Measurements from ENCODE around the gene CLIC4. TPM values are rescaled to one million over a fixed set of nuclear protein-coding genes. Genes with fewer than 3 reads are reported as not detected.

CLIC4 gene
- total RNA-seq, 1 experiment from 2014 or later: 230 TPM

DNA sequence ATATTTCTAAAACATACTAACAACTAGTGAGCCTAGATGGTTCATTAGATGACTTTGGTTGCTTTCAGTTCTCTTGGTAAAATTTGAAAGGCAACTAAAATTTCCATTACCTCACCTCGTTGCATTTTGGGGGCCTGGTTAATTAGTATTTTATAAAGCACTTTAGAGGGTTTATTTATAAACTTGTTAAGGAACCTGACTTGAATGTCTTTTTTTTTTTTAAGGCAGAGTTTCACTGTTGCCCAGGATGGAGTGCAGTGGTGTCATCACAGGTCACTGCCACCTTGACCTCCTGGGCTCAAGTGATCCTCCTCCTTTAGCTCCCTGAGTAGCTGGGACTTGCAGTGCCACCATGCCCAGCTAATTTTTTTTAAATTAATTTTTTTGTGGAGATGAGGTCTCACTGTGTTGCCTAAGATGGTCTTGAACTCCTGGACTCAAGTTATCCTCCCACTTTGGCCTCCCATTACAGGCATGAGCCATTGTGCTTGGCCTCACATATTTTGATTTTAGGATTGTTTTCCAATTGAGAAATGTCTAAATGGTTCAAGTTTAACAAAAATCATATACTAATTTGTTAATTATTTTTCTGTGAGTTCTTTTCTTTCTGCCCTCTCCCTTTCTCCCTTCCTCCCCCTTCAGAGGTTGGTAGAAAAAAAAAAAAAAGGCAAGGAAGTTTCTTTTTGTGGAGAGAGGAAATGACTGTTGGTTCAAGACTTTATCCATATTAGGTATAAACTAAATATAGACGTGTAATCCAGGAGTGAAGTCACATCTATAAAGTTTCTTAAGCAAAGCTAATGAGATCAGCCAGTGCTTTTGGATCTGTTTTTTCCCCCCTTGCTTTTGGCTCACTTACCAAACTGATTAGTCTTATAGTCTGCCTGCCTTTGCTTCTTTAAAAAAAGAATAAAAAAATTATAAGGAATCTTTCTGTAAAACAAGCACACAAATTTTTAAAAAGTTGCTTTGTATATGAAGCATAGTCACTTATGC lies 24.7 kb downstream of the CLIC4 start:
- H3T11ph ChIP-seq (ENCODE audit: low read length): no peak overlapping the region
- H2BK20ac ChIP-seq (ENCODE audit: low read depth, low read length, poor library complexity, severe bottlenecking): no peak overlapping the region
- no peak overlapping the region for H3K9ac ChIP-seq (ENCODE audit: extremely low read depth, insufficient read length, low read length)
- H2AK5ac ChIP-seq (ENCODE audit: insufficient read length, low read length): no peak overlapping the region
- no peak overlapping the region for H2AFZ ChIP-seq (ENCODE audit: low read length)
- H3K18ac ChIP-seq (ENCODE audit: insufficient read length, low read depth, low read length): no peak overlapping the region
- H2BK5ac ChIP-seq (ENCODE audit: insufficient read length, low read length): no peak overlapping the region
- no peak overlapping the region for H2BK120ac ChIP-seq (ENCODE audit: low read depth, low read length, poor library complexity, severe bottlenecking)
- Mint-ChIP-seq H3K4me1 (peaks cover 12 to 17% of the 10 kb centered on the region in 2 experiments), H3K27ac (peak overlapping the region in 1 of 3 experiments; percentile 64; a peak in 1 of 7 replicates), H3K36me3 (ENCODE audit: insufficient read depth in 1 of 3, low read depth in 3 of 3) (peaks cover 2 to 7% (median 5%) of the 10 kb centered on the region in 3 experiments; a peak in 4 of 7 replicates), H3K27me3 (ENCODE audit: low read depth) (no peaks in the 10 kb centered on the region), H3K9me3 (no peaks in the 10 kb centered on the region), H3K4me3 (no peak overlapping the region)
- H3K4me1 ChIP-seq (ENCODE audit: insufficient read depth, low read length): no peaks in the 10 kb centered on the region
- H4K5ac ChIP-seq (ENCODE audit: insufficient read length, low read depth, low read length): no peak overlapping the region
- H3K9me3 ChIP-seq (ENCODE audit: control insufficient read depth, low read depth, low read length): no peaks in the 10 kb centered on the region
- no peak overlapping the region for H3K27ac ChIP-seq (ENCODE audit: insufficient read length, low read depth, low read length)
- H3K14ac ChIP-seq (ENCODE audit: insufficient read depth, low read length): no peak overlapping the region
- H3K4ac ChIP-seq (ENCODE audit: low read depth, low read length): no peak overlapping the region
- H4K20me1 ChIP-seq (ENCODE audit: control insufficient read depth, insufficient read depth, insufficient read length): no peaks in the 10 kb centered on the region
- H4K8ac ChIP-seq (replicated peaks; ENCODE audit: insufficient read length, low read depth, low read length): no peak overlapping the region
- no peak overlapping the region for H3K56ac ChIP-seq (ENCODE audit: insufficient read length, low read depth, low read length)
- H3K23me2 ChIP-seq (ENCODE audit: insufficient read length, low read depth, low read length, poor library complexity, severe bottlenecking): no peaks in the 10 kb centered on the region
- H3K23ac ChIP-seq (ENCODE audit: insufficient read length, low read depth, low read length): no peak overlapping the region
- no peak overlapping the region for H2BK15ac ChIP-seq (ENCODE audit: low read depth, low read length)
- peaks cover 3% of the 10 kb centered on the region for H3K79me1 ChIP-seq (ENCODE audit: insufficient read depth, low read depth, low read length, poor library complexity, severe bottlenecking)
- no peaks in the 10 kb centered on the region for H3K27me3 ChIP-seq (ENCODE audit: insufficient read depth, low read length)
- no peak overlapping the region for H2BK12ac ChIP-seq (ENCODE audit: insufficient read length, low read depth, low read length)
- no peak for DNase-seq
- WGBS (ENCODE audit: extremely low coverage, insufficient read length, low lambda C conversion rate): no CpG with 5 or more reads among the region's 2 CpGs
- no peak overlapping the region for H4K91ac ChIP-seq (ENCODE audit: insufficient read length, low read depth, low read length)
- H3K79me2 ChIP-seq (ENCODE audit: insufficient read depth, low read length): peaks cover 23% of the 10 kb centered on the region
- TF ChIP-seq, protein P1, sequence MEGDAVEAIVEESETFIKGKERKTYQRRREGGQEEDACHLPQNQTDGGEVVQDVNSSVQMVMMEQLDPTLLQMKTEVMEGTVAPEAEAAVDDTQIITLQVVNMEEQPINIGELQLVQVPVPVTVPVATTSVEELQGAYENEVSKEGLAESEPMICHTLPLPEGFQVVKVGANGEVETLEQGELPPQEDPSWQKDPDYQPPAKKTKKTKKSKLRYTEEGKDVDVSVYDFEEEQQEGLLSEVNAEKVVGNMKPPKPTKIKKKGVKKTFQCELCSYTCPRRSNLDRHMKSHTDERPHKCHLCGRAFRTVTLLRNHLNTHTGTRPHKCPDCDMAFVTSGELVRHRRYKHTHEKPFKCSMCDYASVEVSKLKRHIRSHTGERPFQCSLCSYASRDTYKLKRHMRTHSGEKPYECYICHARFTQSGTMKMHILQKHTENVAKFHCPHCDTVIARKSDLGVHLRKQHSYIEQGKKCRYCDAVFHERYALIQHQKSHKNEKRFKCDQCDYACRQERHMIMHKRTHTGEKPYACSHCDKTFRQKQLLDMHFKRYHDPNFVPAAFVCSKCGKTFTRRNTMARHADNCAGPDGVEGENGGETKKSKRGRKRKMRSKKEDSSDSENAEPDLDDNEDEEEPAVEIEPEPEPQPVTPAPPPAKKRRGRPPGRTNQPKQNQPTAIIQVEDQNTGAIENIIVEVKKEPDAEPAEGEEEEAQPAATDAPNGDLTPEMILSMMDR (conservative IDR thresholded peaks at IDR 0.05): no peak
- H3K4me2 ChIP-seq (ENCODE audit: insufficient read depth, insufficient read length, low read length): no peak overlapping the region

All from H9 (cell line).